Skin of body (tissue), 2 donors: ENCODE measurements around the gene GPR12. TPM values are rescaled to one million over a fixed set of nuclear protein-coding genes. Genes with fewer than 3 reads are reported as not detected.
"Not testable (repeated sequence)": the region's sequence is repeated elsewhere in the genome, so short reads cannot be mapped to it uniquely, and the experiment has no call there.

ENCODE experiments used
- DNase-seq: peaks from one replicate; lab custom pipeline; 2025; lab: John Stamatoyannopoulos, UW
- total RNA-seq: library from RNA; depleted of rRNA; stranded (reverse); fragments of >200 nt; gene quantifications from one replicate; pipeline ENCODE4 v1.2.3, GENCODE V29; 2014

The GPR12 gene
- total RNA-seq, 1 donor from 2014 or later, result 0.69 TPM

DNA sequence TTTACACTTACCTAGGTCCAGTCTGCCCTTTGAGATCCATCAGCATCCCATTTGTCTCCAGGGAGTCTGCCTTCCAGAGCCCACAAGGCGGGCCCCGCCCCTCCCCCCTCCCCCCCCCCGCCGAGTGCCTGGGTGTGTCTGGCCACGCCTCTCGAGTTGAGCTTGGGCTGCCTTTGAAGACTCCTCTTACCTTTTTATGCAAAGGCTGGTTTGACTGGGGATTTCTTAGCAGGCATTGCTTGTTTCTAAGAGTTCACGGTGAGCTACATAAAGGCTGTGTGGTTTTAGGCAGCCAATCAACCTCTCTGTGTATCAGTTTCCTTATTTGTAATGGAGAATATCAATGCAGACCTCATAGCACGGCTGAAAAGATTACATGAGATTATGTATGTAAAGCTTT, 11.3 kb downstream of the GPR12 start:
- no peak for DNase-seq

DNA sequence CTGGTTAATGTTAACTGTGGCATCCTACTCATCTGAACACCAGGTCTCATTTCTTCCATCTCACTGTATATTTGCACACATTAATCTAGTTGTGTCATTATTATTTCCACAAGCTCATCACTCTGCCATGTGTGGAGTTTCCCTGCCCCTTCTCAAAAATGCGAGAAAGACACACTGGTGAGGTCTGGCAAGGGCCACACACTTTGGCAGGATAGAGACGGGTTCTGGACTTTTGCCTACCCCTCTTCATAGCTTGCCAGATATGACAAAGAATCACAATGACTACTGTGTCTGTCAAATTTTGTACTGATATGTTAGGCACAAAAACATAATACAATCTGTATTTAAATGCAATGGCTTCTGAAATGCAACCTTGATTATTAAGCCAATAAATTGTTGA, 12.9 kb downstream of the GPR12 start:
- no peak for DNase-seq

DNA sequence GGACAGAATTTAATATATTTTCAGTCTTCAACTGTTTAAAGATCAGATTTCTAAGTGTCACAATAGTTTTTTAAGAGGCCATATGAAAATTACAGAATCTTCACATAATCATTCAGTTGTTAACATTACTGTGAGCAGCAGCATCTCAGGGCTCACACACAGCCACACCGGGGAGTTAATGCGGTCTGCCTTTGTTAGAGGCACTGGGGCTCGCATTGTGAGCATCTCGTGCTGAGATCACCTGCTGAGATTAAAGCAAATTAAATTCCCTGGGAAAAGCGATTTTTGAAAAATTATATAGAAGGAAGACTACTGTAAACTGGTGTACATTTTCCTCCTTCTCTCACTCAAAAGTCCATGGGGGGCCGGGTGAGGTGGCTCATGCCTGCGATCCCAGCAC, 16.6 kb downstream of the GPR12 start:
- no peak for DNase-seq

DNA sequence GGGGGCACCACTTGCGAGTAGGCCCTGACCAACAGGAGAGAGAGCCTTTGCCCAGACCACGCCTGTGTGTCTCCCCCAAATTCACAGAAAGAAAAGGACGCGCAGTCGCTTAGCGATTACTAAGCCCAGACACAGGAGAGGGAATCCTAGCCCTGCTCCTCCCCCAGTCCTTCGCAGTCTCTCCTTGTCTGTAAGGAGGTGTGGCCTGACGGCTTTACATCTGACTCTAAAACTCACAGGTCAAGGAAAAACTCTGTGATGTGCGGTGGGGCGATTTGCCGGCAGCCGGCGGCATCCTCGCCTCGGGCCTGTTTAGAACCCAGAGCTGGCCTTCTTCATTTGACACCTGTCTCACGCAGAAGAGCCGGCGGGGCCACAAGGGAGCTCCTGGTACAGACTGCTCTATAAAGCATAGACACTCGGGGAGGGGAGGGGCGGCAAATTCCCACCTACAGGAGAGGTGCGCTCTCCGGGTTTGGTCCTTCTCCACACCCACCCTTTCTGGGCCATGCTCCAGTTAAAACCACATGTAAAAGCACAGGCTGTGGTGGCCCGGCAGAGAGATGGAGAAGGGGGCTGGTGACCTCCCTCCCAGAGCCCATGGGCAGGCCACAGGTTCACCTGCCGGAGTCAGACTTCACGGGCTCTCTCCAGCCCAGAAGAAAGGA, 17.8 kb downstream of the GPR12 start:
- DNase-seq, result no peak

DNA sequence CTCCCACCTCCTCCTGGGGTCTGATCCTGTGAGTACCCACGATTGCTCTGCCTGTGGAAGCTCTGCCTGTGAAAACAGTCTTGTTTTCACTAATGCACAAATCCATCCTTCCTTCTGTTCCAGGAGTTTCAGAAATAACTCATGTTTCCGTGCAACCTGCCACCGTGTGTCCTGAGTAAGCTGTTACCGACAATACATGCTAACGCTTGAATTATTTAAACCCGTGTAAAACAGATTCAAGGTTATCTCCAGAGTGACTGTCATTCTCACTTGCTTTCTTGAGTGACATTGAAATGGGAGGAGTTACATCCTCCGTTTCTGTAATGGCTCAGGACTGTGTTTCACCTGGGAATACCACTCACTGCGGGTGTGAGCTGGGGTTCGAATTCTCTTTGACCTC, 24.9 kb downstream of the GPR12 start:
- no peak for DNase-seq

DNA sequence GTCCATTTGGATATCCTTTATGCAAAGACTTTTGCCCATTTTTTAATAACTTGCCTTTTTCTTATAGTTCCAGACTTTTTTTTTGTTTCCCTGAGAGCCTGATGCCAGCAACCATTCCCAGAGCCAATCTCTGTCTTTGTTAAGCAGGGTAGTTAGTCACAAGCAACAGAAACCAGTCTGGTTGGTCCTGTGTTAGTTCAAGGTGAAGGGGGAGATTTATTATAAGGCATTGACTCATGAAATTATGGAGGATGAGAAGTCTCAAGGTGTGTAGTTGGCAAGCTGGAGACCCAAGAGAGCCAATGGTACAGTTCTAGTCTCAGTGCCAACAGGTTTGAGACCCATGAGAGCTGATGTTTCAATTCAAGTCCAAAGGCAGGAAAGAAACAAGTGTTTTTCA, 33.0 kb downstream of the GPR12 start:
- DNase-seq, result no peak

DNA sequence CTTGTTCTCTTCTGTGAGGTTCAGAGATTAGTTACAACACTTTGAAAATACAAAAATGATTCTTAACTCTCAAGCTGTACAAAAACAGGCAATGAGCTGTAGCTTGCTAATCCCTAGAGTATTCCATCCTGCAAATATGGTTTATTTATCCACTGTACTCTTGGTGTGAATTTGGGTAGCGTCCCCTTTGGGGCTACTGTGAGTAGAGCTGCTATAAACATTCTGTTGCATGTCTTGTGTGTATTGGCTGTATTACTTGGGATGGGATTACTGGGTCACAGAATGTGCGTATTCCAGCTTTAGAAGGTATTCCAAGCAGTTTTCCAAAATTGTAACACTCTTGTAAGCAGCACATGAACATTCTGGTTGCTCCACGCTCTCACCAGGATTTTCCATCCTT, 33.5 kb downstream of the GPR12 start:
- no peak for DNase-seq

DNA sequence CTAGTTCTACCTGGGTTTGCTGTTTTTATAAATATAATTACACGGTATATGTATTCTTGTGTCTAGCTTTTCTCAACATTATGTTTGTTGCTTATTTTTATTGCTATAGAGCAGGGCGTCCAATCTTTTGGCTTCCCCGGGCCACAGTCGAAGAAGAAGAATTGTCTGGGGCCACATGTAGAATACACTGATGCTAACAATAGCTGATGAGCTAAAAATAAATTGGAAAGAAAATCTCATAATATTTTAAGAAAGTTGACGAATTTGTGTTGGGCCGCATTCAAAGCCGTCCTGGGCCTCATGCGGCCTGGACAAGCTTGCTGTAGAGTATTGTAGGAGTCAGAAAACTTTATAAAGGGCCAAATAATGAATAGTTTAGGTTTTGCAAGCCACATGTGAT, 33.9 kb downstream of the GPR12 start:
- no peak for DNase-seq

DNA sequence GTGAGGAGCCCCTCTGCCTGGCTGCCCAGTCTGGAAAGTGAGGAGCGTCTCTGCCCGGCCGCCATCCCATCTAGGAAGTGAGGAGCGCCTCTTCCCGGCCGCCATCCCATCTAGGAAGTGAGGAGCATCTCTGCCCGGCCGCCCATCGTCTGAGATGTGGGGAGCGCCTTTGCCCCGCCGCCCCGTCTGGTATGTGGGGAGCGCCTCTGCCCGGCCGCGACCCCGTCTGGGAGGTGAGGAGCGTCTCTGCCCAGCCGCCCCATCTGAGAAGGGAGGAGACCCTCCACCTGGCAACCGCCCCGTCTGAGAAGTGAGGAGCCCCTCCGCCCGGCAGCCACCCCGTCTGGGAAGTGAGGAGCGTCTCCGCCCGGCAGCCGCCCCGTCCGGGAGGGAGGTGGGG, 37.0 kb downstream of the GPR12 start:
- DNase-seq, result not testable (repeated sequence)

DNA sequence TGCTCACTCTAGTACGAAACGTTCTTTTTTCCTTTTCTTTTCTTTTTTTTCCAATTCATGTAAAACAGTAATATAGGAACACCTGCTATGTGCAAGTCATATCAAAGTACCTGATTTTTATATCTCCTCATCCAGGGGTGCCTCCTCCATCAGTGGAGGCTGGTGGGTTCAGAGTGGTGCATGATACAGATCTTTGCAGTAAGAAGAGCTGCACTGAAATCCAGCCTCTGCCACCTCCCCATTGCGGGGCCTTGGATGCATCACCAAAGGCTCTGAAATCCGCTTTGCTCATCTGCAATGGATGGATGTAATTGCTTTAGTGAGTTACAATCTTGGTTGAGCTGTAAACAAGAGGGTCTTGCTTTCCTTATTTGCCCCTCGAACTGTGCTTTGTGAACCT, 38.3 kb downstream of the GPR12 start:
- no peak for DNase-seq

DNA sequence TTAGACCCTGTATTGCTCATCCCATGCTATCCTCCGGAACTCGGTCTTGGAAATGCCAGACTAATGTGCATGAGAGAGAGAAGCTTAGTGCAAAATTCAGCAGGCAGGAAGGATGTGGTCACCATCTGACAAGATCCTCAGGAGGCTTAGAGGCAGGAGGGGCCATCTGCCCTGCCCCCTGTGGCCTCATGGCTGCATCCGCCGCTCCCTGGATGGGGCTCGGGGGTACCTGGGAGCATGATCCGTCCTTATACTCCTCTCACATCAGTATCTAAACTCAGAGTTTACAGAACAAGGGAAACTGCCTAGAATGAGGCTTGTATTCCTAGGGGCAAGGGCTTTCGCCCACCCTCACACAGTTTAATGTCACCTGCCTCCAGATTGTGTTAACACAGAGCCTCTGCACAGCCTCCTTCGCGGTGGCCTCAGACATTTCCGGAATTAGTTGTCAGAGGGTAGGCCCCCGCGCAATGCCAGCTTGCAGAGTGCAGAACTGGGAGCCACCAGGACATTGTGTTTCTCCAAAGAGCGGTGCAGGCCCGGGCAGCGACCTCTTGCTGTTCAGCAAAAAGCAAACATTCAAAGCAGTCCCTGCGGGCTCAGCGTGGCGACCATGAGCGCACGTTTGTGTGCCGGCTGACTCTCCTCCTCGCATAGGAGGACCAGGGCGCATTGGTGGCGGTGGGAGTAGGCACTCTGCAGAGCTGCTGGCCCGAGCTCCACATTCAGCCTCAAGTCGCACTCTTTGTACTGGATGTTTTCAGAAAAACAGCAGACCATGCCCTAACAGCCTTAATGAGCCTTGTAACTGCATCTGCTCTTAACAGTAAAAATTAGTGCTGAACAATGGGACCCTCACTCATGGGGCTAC, 39.1 kb downstream of the GPR12 start:
- no peak for DNase-seq

DNA sequence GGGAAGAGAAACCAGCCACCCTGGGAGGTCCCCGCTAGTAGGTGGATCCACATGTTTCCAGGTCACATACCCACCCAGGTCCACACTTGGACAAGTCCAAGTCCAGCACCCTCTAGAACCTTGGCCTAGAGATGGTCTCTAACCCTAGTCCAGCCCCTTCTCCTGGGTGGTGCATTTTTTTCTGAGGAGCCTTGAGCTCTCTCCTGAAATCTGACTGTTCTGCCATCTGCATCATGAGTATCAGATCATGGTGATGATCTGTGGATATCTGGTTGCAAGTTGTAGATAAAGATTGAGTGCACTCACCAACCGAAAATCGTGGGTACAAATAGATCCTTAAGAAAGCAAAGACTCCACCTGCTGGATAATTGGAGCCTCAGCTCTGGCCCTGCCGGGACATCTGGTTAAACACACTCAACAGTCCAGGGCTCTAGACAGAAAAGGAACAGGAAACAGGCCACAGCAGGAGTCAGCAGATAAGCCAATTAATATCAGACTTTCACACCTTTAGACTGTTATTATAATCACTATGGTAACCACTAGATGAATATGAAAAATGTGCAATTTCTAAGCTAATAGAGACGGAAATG, 41.1 kb downstream of the GPR12 start:
- DNase-seq, result no peak

DNA sequence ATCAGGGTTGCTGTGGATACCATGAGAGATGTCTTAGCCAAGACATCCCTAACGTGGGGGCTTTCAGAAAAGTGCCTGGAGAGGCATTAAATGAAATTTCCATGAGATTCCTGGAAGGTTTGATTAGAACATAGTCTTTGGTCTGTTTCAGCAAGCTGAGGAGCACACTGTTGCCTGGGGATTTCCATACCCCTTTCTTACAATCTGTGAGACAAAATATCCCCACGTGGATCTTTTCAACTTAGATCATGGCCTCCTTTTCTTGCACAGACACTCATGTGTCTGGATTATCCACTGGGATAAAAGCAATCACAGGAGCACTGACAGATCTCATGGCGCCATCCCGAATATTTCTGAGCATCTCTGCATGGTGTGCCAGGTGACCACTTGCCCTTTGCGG, 41.7 kb downstream of the GPR12 start:
- DNase-seq, result no peak

DNA sequence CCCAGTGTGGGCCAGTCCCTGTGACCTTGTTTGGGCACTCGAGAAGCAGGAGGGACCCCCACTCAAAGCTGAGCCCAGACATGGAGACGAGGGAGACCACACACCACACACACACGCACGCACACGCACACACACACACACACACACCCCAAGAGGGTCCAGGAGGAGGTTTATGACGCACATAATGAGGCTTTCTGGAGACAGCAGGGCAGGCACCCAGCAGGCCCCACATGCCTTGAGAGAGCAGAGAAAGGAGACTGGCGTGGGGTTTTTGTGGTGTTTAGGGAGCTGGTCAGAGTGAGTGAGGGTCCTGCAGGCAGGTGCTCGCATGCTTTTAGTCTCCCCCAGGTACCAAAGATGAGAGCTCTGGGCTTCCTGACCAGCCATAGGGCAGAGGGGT, 42.4 kb downstream of the GPR12 start:
- DNase-seq, result no peak

DNA sequence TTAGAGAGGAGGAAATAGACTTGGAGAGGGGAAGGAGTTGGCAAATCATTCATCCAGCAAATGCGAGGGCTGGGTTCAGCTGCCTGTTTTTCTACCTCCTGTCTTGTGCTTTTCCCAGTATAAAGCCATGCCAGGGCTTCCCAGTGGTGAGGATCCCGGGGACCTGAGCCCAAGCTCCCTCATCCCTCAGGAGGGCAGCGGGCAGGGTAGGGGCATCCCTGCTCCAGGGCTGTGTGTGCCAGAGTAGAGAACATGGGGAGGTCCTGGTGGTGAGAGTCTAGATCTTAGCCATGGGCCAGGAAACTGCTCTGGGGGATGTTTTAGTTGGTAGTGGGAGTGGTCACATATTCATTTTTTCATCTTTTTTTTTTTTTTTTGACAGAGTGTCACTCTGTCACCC, 43.6 kb downstream of the GPR12 start:
- no peak for DNase-seq

DNA sequence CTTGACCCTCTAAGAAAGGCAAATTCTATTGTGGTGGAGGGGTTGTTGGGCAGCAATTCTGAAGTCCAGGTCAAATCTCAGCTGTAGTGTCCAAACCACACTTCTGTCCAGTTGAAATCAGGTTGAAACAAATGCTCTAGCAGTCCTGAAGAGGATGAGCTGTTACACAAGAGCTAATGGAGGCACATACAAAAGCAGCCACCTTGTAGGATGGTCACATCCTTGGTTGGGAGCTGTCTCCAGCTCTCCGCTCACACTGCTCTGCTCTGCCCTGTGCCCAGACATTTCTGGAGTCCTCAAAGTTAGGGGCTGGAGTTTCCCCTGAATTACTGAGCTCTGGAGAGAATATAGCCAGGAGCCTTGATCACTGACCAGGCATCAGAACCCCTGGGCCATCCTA, 47.2 kb downstream of the GPR12 start:
- no peak for DNase-seq

DNA sequence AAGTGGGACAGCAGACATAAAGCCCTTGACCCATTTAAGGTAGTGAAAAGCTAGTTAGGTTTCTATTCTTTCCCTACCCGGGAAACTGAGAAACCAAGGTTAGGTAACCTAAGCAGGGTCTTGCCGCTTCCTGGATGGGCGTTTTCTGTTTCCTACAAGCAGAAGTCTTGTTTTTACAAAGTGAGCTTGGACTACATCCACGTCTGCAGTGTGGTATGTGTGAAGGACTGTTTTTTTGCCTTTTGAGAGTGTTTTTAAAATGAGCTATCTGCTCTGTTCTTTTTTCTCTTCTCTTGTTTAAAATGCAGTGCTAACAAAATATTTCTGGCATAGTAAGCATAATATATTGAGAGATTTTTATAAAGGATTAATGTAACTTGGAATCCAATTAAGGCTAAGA, 49.4 kb downstream of the GPR12 start:
- DNase-seq, result no peak

DNA sequence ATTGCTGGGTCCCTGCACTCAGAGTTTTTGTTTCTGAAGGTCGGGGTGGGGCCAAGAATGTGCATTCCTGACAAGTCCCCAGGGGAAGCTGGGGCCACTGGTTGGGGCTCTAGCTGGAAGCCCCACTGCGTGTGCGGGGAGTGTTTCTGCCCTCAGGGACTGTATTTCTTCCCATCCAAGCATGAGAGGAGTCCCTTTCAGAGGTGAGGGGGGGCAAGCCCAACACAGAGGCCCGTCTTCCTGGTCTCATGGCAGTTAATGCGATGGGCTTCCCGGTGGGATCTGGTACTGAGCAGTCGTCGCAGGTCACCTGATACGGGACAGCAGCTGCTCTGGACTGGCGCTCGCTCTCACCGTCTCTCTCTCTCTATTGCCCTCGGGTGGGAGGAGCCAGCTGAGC, 50.4 kb downstream of the GPR12 start:
- DNase-seq, result no peak

DNA sequence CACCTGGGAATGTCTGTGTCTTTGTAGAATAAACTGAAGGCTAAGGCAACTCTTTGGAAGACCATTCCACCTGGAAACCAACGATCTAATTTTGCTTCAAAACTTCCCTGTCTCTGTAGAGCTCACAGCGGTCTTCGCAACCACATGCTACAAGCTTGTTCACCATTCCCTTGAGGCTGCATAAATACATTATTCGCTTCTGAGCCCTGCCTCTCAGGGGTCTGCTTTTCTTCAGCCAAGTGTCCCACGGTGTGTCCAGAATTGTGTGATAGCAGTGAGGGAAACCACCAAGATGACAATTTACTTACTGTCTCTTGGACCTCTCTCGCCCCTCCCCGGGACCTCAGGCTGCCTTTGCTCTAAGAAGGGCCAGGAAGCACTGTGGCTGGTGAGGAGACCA, 51.1 kb downstream of the GPR12 start:
- no peak for DNase-seq

DNA sequence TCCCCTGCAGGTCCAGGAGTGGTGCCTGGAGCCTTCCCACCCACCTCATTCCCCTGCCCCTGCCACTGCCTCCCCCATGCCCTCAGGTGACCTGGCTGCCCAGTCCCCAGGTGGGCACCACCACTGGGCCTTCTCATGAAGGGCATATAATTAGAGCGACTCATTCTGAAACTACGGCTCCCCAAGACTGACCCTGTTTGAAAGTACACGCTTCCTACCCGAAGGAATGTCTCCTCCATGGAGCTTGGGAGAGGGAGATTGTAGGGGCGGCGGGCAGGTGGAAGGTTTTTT, 52.6 kb downstream of the GPR12 start:
- DNase-seq, result no peak

DNA sequence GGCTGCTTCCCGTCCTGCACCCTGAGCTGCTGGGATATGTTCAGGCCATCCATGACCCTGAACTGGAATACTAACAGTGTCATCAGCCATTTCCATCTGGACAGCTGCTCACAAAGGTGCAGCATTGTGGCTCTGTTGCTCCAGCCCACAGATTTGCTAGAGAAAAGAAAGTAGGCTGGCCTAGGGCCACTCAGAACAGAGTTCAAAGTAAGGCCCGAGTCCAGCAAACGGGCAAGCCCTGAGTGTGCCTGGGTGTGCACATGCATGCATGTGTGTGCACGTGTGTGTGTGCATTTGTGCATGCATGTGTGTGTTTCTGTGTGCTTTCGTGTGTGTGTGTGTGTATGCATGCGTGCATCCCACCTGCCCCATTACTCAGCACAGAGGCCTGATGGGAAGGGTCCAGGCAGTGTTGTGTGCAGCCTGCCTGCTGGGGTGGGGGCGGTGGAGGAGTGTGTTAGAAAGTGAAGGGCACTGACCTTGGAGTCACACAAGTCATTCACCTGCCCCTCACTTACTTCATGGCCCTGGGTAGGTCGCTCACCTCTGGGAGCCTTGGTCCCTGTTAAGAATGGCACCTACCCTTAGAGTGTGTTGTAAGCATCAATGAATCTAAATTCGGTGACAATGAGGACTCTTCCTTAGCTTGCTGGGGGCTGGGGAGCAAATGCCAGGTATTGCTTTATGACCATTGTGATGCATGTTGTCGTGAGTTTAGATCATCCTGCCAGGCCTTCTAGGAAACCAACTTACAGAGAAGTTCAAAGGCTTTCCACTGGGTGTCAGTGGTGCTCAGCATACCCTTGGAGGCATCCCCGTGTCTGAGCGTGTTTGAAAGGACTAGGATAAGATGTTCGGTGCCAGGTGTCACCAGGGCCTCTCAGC, 53.2 kb downstream of the GPR12 start:
- peak; percentile 15 for DNase-seq

DNA sequence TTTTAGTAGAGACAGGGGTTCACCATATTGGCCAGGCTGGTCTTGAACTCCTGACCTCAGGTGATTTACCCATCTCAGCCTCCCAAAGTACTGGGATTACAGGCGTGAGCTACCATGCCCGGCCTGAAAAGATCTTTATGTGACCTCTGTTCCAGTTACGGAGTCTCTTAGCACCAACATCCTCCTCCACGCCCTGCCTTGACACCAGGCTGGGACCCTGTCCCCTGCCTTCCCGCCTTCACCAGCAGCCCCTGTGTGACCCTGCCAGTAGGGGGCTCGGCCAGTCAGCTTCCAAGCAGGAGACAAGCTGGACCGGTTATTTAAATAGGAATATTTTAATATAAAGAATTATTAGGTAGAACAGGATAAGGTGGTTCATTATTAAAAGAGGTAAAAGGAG, 54.2 kb downstream of the GPR12 start:
- DNase-seq, result no peak
